ENCODE data around the gene H2AZ2. TPM values are rescaled to one million over a fixed set of nuclear protein-coding genes. Genes with fewer than 3 reads are reported as not detected.
A peak's percentile ranks its signal among the peaks of the same experiment; 100 is the strongest.

Gene H2AZ2
- total RNA-seq, 2 experiments from 2014 or later, result 274 to 440 TPM

GRCh38 chr7:44814919-44815318 is 33.0 kb downstream of the H2AZ2 start:
- peak; percentile 50 for TF ChIP-seq CTCF (conservative IDR thresholded peaks at IDR 0.05; ENCODE audit: low read length)
- no peak for TF ChIP-seq EZH2phosphoT487 (IDR thresholded peaks at IDR 0.05; ENCODE audit: borderline replicate concordance, low read depth, low read length)
- intact Hi-C loops (cut with micrococcal nuclease; ENCODE audit: unreplicated experiment), result no loop called here
- no TSS peak for BruUV-seq (replicated peaks)

GRCh38 chr7:44811571-44811970 is 36.3 kb downstream of the H2AZ2 start:
- no TSS peak for BruUV-seq (replicated peaks)
- CTCF ChIA-PET (ENCODE audit: unreplicated experiment), result no interaction called here
- H3K4me2 ChIP-seq (ENCODE audit: low read length), result no peak overlapping the region

More at GRCh38 chr7:44814919-44815318, 33.0 kb downstream of the H2AZ2 start:
- Histone ChIP-seq H3K4me1 (ENCODE audit: insufficient read depth, low read length, poor library complexity, severe bottlenecking) (no peaks in the 10 kb centered on the region), H3K4me3 (ENCODE audit: low read depth, low read length, poor library complexity, severe bottlenecking) (no peak overlapping the region), H3K27ac (ENCODE audit: low read depth, low read length, poor library complexity, severe bottlenecking) (no peak overlapping the region), H3K4me2 (ENCODE audit: low read length) (no peak overlapping the region), H3K9me2 (ENCODE audit: insufficient read depth, low read length) (no peaks in the 10 kb centered on the region), H3K9me3 (ENCODE audit: low read length) (no peaks in the 10 kb centered on the region), H3K79me2 (ENCODE audit: insufficient read depth, low read depth, low read length) (no peaks in the 10 kb centered on the region), H3K36me3 (ENCODE audit: insufficient read depth, low read length) (no peaks in the 10 kb centered on the region), H2AFZ (ENCODE audit: low read length) (no peak overlapping the region), H4K20me1 (ENCODE audit: insufficient read depth, low read length) (no peaks in the 10 kb centered on the region)
- peak; percentile 42 for DNase-seq (ENCODE audit: low spot score)
- POLR2A ChIA-PET, result no interaction called here
- CTCF ChIA-PET (ENCODE audit: unreplicated experiment), result no interaction called here

More at GRCh38 chr7:44811571-44811970, 36.3 kb downstream of the H2AZ2 start:
- intact Hi-C loops (cut with micrococcal nuclease; ENCODE audit: unreplicated experiment), result no loop called here
- no peak for DNase-seq (ENCODE audit: low spot score)
- no peak for TF ChIP-seq EZH2phosphoT487 (IDR thresholded peaks at IDR 0.05; ENCODE audit: borderline replicate concordance, low read depth, low read length)
- TF ChIP-seq CTCF (conservative IDR thresholded peaks at IDR 0.05; ENCODE audit: low read length), result no peak
- no peak overlapping the region for H2AFZ ChIP-seq (ENCODE audit: low read length)
- H3K4me1 ChIP-seq (ENCODE audit: insufficient read depth, low read length, poor library complexity, severe bottlenecking), result no peaks in the 10 kb centered on the region
- H3K36me3 ChIP-seq (ENCODE audit: insufficient read depth, low read length), result no peaks in the 10 kb centered on the region
- H3K9me2 ChIP-seq (ENCODE audit: insufficient read depth, low read length), result no peaks in the 10 kb centered on the region
- H3K9me3 ChIP-seq (ENCODE audit: low read length), result no peaks in the 10 kb centered on the region
- H3K79me2 ChIP-seq (ENCODE audit: insufficient read depth, low read depth, low read length), result no peaks in the 10 kb centered on the region
- H3K27ac ChIP-seq (ENCODE audit: low read depth, low read length, poor library complexity, severe bottlenecking), result no peak overlapping the region
- no peaks in the 10 kb centered on the region for H4K20me1 ChIP-seq (ENCODE audit: insufficient read depth, low read length)
- H3K4me3 ChIP-seq (ENCODE audit: low read depth, low read length, poor library complexity, severe bottlenecking), result no peak overlapping the region
- POLR2A ChIA-PET, result interaction anchor here (0.7 to 0.9 kb wide), 3 partner anchors 29 to 87 kb away, joined by 3 to 6 read pairs (median 4); no protein-coding TSS in a partner anchor
